Stimulated activated CD8-positive, alpha-beta memory T cell treated with anti-CD3 and anti-CD28 coated beads, Interleukin-4, amount 100 ng/mL, for 1 hour (primary cell): ENCODE results near the gene SORCS1.

Experiments used
- DNase-seq, 2 donors: peaks; one replicate each; pipeline ENCODE4 v3.0.0-alpha.2; 2020; ENCODE audit warnings: low read depth in 2 of 2, low spot score in 1 of 2

SORCS1 gene

DNA sequence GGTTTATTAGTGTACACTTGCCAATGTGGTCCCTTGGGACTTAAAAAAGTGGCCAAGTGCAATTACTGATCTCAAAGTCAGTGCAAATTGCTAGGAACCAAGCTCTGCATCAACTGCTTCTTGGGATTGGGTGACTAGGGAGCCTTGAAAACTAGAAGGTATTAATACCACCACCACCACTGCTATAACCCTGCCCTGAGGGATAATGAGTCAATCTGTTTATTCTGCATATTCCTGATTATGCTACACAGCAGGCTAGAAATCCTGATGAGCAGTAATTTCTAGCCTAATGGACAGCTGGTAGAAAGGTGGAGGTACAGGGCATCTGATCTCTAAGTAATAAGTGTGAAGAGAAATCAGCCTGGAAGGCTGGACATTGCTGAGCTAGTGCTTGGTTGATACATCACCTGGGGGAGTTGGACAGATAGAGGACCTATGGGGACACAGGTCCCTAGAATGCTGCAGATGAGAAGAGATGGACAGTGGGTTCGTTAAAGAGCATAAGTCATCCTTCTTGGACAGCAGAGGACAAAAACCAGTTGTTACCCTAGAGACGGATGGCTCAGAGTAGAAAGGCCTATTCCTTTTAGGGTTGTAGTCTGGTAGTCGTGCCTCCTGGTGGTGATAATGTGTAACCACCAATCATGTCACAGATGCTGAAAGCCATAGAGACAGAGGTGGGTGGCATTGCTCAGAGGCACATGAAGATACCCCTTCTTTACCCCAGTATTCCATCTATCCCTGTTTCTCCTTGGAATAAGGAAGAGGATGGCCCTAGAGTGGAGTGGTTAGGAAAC is 554.8 kb downstream of the SORCS1 start:
- no peak for DNase-seq

DNA sequence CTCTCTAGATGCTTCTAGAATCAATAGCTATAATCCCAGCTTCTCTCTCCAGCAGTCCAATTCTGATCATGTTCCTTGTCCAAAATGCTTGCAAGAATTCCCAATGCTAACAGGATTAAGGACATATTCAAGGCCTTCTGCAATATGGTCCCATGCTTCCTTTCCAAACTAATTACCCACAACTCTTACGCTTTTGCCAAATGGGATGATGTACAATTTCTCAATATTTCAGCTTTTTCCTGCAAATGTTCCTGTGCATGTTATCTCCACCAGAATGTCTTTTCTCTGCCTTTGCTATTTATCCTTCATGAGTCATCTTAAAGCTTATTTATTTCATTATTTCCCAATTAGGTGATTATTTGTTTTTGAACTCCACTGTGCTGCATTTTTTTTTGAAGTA is 556.4 kb downstream of the SORCS1 start:
- no peak for DNase-seq

DNA sequence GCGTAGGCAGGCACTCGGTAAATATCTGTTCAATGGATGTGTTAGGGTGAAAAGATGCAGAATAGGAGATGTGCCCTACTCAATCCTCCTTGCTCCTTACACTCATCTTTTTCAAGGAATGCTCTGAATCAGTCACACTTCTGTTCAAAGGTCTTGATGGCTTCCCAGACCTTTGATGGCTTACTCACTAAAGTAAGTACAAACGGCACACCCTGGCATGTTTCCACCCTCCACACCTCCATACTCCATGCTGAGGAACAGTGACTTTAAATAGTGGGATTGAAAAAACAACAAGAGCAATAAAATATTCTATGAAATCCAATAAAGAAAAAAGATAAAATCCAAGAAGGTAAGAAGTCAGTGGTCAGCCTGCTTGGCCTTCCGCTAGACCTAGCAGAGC is 569.2 kb downstream of the SORCS1 start:
- DNase-seq: no peak

DNA sequence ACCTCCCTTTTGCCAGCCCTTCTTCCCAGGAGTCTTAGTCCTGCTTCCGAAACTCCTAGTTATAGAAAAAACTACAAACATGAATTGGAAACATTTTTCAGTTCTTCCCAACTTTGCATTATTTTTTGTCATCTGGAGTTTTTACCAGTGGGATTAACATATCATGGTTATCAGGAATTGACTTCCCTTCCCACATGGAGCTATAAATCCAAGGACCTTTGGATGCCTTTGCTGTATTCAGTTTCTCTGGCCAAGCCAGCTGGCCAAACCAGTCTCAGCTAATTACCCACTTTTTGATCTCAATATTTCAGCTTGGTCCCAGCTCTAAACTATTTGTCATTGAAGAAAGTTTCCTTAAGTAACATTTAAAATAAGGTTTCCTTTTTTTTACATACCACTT is 570.6 kb downstream of the SORCS1 start:
- no peak for DNase-seq

DNA sequence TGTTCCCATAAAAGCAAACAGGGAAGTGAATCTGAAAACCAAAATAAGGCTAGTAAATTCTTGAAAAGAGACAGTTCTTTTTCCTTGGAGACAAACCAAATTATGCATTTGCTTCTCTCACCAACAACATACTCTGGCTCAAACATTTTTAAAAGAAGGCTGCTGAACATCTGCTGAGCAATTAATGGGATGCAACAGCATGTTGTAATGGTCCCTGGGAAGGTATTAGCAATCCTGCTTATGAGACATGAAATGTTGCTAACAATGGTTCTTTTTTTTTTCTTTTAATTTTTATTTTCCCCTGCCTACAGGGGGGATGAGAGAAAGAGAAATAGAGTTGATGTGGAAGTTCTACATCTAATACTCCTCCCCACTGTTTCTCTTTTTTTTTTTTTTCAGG is 572.1 kb downstream of the SORCS1 start:
- no peak for DNase-seq

DNA sequence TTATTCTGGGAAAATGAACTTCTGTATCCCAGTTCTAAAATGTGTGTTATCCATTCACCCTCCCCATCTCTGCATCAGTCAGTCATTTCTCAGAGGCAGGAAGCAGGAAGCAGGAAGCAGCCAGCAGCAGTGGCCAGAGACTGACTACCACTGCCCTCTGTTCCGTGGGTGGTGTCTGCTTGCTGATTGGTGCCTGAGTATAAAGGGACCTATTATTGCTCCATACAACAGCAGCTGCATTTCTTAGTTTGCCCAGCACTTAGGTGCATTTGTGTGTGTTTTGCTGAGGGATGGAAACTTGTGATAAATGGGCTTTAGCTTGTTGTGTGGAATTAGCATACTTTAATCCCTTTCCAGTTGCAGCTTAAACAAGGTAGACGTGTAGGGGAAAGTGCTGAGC is 582.2 kb downstream of the SORCS1 start:
- no peak for DNase-seq

DNA sequence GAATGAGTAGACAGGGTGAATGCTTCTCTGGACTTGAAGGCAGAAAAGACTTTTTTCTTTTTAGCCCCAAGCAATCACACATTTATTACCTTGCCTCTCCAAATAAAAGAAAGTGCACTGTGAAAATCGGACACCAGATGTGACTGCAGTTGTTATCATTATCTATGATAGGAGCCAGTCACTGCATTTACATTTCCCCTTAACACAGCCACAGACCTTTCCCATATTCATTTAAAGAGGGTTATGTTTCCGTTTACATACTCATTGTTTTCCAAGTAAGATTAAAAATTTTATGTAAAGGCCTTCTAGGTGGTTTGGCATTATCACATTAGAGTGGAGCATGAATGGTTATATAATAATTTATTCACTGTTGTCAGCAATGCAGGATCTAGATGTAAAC is 586.8 kb downstream of the SORCS1 start:
- no peak for DNase-seq

DNA sequence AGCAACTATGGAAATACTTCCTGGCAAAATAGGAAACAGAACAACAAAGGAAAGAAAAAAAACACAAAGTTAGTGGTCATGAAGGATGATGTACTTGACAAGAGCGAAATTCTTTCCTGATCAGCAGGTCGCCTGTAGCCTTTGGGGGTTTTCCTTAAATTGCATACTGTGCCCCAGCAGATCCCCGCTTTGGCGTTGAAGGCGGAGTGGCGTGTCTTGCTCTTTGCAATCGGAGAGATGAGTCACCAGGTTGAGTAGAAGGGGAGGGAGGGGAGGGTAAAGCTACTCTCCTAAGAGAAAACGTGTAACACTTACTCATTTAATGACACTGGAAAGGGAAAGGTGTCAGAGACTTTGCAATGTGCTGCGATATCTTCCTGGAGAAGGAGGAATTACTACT is 587.2 kb downstream of the SORCS1 start:
- DNase-seq: no peak

DNA sequence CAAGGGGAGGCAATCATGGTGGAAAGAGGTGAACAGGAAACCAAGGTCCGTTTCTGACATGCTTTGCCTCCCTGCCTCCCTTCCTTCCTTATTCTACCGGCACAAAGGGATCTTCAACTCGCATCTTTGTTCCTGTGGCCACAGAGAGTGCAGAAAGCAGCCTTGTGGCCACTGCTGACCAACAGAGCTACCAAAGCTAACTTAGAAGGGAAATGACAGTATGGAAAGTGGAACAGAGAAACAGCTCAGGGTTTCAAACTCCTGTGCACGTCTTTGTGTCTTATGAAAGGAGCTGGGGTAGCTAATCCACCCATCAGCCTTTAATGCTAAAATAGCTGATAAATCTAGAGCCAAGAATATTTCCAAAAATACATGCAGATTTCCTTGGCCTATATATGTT is 588.0 kb downstream of the SORCS1 start:
- DNase-seq: no peak

DNA sequence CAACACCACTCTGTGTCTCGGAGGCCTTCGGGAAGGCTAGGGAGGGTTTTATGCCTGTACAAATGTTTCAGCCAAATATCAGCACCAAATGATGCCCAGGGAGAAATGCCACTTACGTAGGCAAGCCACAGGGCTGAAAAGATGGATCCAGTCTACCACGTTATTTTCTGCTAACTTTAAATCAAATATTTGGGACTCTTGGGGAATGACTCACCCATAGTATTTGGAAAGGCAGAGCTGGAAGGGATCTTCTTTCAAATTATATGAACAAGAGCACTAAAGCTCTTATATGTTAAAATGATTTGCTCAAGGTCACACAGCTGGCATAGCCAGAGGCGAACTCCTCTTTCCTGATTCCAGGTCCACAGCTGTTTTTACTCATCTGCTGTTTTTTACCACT is 591.4 kb downstream of the SORCS1 start:
- no peak for DNase-seq

DNA sequence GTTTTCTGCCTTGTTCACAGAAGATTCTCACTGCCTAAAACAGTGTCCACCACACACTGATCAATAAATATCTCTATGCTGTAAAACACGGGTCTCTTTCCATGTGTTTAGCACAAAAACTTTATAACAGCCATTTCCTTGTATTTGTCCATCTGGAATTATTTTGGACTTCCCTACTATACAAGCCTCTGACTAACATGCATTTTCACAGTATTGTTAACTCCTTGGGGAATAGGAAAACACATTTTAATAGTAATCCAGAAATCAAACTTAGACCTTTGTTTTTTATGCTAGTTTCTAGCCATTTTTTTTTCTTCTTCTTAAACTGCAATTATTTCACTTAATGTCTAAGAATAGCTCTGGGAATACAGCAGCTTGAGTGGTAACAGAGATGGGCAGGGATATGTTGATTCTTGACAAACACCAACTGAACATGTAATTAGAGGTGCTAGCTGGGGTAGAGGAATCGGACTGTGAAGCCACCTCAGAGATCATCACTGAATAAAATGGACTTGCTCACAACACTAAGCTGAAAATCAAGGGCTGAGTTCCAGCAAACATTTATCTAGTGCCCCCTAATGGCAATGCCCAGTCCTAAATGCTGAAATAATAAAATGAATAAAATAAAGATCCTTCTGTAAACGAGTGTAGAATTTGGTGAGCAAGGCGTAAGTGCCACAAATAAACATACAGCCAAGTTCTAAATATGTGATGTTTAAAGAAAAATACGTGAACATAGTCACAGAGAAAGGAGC is 593.1 kb downstream of the SORCS1 start:
- no peak for DNase-seq

DNA sequence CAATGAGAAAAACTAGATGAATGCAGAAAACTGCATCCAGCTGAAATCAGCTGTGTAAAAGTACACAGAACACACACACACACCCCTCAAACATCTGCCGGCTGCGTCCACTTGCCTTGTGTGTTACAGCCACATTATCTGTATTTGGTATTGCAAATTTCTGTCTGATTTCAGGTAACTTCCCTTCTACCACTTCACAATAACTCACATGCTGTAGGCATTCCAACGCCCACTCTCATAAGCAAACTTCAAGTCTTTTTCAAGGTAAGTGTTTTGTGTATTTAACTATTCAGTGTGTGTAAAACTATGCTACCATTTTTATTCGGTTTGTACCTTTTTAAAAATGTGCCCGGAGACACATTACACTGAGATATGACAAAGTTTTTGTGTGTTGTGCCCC is 594.2 kb downstream of the SORCS1 start:
- no peak for DNase-seq

DNA sequence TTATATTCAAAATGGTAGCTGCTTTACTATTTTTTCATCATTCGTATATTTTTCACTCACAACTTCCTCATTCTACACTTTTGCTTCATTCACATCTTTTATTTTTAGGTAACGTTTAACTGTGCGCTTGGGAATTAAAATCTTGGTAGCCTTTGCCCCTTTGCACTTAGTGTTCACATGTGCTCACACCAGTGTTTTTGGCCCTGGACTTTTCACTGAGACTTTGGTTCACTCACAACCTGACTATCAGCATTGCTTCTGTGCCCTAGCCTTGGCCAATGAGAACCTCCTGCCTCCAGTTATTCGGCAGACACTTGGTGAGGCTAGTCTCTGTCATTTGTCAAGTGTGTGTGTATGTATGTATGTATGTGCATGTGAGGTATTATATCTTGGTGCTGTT is 596.9 kb downstream of the SORCS1 start:
- DNase-seq: no peak

DNA sequence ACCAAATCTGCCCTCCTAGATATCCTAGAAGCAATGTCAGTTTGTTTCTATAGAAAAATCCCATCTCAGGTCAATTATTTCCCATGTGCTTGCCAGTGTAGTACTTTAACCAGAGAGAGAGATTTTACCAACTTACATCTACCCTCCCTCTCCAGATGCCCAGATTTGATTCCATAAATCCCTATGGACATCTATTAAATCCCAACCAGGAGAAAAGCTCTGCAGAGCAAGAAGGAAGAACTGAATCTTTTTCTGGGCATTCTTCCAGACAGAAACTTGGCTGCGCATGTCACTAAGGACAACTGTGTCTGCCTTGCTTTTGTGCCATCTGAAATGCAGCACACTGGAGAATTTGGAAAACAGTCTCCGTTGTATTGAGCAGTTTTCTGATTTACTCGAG is 597.6 kb downstream of the SORCS1 start:
- DNase-seq: no peak

DNA sequence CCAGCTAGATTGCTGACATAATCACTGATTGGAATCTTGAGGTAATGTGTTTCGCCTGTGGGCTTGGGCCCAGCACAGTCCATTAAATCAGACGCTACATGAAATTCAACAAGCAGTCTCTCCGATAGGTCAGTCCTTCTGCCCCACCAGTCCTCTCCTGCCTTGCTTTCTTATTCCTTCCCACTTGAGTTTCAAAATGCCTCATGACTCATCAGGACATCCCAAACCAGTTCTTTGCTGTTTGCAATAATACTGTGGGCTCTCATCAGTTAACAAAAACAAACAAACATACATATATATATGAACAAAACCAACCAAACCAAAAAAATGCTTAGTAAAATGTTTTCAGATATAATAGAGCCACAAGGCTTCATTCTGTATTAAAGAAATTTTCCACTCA is 599.0 kb downstream of the SORCS1 start:
- DNase-seq: no peak

DNA sequence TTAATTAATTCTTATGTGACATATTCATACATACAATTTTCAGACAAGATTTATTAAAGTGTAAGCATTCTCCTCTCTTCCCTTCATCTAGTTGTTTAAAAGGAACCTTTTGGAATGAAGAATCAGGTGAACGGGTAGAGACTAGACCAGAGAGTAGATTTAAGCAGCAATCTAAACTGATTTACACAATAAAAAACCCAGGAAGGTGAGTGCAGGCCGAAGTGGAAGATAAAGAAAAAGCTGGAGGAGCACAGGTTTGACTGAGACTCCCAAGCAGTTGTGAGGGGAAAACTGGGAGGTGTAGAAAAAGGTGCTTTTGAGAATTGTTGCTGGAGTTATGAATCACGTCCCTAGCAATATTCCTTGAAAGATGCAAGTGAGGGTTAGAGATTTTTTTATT is 601.1 kb downstream of the SORCS1 start:
- DNase-seq: no peak

DNA sequence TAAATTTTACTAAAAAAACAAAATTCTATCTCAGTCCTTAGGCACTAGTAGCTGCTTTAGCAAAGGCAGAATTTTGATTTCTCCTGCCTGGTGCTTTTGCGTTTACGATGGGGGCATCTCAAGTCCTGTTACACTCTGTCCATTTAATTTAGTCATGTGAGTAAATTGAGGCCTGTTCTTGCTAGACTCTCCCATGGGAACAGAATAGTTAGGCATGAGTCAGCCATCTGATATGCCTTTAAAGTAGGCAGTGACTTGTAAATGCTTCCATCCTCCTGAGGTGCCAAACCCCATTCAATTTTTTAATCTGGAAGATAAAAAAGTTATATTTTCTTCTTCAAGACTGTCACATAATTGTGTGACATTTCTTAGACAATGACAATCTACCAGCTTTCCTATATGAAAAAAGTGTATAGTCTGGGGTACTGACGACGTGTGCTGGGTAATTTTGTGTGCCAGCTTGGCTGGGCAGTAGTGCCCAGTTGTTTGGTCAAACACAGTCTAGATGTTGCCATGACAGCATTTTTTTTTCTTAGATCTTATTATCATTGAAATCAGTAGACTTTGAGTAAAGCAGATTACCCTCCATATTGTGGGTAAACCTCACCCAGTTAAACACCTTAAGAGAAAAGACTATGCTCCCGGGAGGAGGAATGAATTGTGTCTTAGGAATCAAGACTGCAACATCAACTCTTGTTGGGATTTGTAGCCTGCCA is 603.4 kb downstream of the SORCS1 start:
- no peak for DNase-seq

DNA sequence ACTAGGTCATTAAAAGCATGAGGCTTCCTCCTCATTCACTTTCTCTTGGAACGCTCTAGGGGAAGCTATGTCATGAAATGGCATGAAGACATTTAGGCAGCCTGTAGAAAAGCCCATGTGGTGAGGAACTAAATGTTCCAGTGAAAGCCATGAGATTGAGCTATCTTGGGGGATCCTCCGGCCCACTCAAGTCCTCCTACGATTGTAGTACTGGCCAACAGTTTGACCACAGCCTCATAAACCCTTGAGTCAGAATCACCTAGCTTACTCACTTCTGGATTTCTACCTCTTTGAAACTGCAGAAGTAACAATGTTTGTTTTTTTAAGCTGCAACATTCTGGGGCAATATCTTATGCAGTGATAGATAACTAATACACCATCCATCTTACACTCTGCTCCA is 605.1 kb downstream of the SORCS1 start:
- DNase-seq: no peak

DNA sequence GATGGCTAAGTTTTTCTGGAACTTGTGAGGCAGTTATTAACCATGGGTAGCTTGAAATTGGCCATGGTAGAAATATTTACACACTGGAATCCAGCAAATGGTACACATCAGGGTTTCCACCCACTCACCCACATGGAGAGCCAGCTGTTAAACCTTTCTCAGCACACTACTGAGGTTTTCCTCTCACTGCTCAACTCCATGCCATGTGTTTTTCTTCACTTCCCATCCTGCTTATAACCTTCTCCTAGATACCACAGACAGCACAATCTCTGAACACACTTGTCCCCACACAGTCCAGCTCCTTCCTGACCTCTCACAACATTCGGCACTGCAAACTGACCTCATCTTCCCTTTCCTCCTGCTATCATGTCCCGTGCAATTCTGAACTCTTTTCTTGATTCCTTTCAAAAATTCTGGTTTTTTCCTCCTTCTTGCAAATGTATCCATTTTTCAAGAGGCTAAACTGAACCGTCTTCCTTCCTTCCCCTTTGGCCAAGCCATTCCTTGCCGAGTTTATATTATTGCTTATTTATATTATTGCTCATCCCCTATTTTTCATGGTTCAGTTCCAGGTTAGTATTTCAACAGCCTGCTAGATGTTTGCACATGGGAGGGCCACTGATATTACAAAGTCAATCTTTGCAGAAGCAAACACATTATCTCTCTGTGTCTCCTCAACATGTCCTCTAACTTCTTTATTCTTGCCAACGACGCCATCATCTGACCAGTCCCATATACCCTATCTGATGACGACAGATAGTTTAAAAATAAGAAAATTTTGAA is 606.4 kb downstream of the SORCS1 start:
- no peak for DNase-seq

DNA sequence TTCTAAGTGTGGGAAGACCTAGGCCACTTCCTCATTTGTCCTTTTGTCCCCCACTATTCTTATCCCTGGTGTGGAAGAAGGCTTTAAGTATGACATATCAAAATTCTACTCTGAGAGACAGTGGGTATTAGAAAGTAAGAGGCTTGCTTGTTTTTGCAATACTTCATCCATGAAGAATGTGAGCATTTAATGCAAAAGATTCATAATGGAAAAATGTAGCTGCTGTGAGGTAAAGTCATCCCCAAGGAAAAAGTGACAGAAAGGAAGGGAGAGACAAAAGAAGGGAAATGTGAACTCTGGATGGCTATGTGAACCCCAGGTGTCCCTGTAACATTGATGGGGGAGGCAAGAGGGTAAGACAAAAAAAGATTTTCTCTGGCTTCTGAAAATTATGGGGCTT is 607.5 kb downstream of the SORCS1 start:
- no peak for DNase-seq

DNA sequence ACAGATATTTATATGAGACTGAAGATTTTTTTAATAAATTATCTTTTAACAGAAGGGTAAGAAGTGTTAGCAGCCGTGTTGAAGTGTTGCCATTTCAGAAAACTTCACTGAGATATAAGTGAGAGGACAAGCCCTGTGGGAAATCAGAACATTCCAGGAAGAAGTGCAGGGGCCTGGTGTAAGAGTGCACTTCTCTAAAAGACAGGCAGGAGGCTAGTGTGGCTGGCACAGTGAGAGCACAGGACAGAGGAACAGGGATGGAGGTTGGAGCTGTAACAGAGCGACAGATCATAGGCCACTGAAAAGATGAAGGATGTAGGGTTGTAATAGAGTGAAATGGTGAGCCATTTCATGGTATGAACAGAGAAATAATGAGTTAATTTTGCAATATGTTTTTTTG is 608.9 kb downstream of the SORCS1 start:
- no peak for DNase-seq
